ENCODE results near the gene ADAM8. TPM values are rescaled to one million over a fixed set of nuclear protein-coding genes. Genes with fewer than 3 reads are reported as not detected.

Gene ADAM8
- total RNA-seq, 2 experiments from 2014 or later: 106 to 115 TPM

GRCh38 chr10:133299224-133299623 lies 22.6 kb upstream of the ADAM8 start:
- no peak for DNase-seq
- H3K4me3 Mint-ChIP-seq: no peak overlapping the region
- H3K27ac Mint-ChIP-seq: no peak overlapping the region
- H3K9me3 Mint-ChIP-seq: no peaks in the 10 kb centered on the region
- ATAC-seq: no peak
- CTCF ChIA-PET: interaction anchor here (0.9 to 1.1 kb wide), 2 partner anchors 9 to 31 kb away, joined by 3 to 5 read pairs; no protein-coding TSS in a partner anchor
- POLR2A ChIA-PET: no interaction called here
- no peaks in the 10 kb centered on the region for H3K27me3 Mint-ChIP-seq
- peaks cover 10% of the 10 kb centered on the region for H3K4me1 Mint-ChIP-seq (ENCODE audit: low read depth)
- TF ChIP-seq CTCF (IDR thresholded peaks at IDR 0.05): no peak
- intact Hi-C loops (cut with micrococcal nuclease): no loop called here
- H3K36me3 Mint-ChIP-seq (ENCODE audit: low read depth): peaks cover 49% of the 10 kb centered on the region

DNA sequence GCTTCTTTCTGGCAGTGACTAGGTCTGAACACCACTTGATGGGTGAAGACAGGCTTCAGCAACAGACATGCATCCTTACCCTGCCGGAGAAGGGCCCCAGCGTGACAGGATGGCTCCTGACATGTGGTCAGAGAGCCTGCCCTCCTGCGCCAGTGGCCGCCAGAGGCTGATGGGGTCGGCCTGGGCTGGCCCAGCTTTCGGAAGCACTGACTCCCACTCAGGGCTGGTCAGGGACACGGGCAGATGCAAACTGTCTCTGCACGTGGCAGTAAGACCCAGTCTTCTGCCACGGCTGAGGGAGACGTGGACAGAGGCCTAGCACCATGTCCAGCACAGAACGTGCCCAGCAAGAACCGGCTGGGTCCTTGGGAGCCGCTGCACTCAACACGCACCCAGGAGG lies 21.8 kb upstream of the ADAM8 start:
- no peaks in the 10 kb centered on the region for H3K27me3 Mint-ChIP-seq
- DNase-seq (no peak), ATAC-seq (no peak)
- no peak for TF ChIP-seq CTCF (IDR thresholded peaks at IDR 0.05)
- ChIA-PET POLR2A (no interaction called here), CTCF (interaction anchor here (1.1 kb wide), 1 partner anchor 10 kb away, joined by 3 read pairs; no protein-coding TSS in a partner anchor)
- H3K36me3 Mint-ChIP-seq (ENCODE audit: low read depth): peaks cover 49% of the 10 kb centered on the region
- peaks cover 10% of the 10 kb centered on the region for H3K4me1 Mint-ChIP-seq (ENCODE audit: low read depth)
- no peak overlapping the region for H3K4me3 Mint-ChIP-seq
- intact Hi-C loops (cut with micrococcal nuclease): no loop called here
- H3K27ac Mint-ChIP-seq: no peak overlapping the region
- no peaks in the 10 kb centered on the region for H3K9me3 Mint-ChIP-seq

- Mint-ChIP-seq H3K4me3 (no peak overlapping the region), H3K9me3 (no peaks in the 10 kb centered on the region), H3K27ac (no peak overlapping the region), H3K36me3 (ENCODE audit: low read depth) (peaks cover 48% of the 10 kb centered on the region), H3K27me3 (no peaks in the 10 kb centered on the region), H3K4me1 (ENCODE audit: low read depth) (peaks cover 6% of the 10 kb centered on the region)
- no peak for DNase-seq
- ATAC-seq: no peak
- CTCF ChIA-PET: no interaction called here
- TF ChIP-seq CTCF (IDR thresholded peaks at IDR 0.05): no peak
- intact Hi-C loops (cut with micrococcal nuclease): no loop called here
- POLR2A ChIA-PET: no interaction called here
Observed at GRCh38 chr10:133297504-133297903, 20.8 kb upstream of the ADAM8 start.

DNA sequence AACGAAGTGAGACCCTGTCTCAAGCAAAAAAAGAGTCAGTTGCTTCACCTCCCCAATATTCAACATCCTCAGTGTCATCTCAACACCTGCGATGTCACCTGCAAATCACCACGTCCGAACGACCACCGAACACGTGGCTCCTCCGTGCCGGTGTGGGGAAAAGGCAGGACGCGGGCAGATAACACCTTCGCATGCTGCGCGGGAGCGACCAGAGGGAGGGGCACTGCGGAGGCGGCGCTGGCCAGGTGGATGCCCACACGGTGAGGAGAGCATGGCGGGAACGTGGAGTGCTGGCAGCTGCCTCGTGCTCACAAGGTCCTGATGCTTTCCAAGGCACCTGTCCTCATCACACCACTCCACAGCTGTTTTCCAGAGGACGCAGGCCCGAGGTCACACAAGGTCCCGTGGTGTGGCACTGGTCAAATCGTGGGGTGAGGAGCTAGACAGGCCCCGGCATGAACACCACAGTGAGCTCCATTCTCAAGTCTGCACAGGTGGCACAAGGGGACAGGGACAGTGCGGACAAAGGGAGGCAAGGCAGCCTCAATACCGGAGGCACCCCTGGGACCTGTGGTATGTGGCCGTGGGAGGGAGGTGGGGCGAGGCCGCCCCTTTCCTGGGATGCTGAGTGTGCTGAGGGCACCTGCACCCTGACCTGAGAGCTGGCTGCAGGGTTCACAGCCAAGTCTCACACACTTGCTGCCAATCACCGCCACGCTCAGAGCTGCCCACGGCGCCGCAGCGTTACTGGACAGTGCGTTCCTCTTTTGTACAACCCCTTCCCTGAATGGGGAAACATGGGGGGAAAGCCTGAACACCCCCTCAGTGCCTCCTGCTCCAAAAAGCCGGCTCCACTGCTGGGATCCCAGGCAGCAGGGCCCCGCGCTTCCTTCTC lies 19.0 kb upstream of the ADAM8 start:
- H3K4me1 Mint-ChIP-seq (ENCODE audit: low read depth): peaks cover 5% of the 10 kb centered on the region
- intact Hi-C loops (cut with micrococcal nuclease): no loop called here
- no peak for TF ChIP-seq CTCF (IDR thresholded peaks at IDR 0.05)
- no peaks in the 10 kb centered on the region for H3K9me3 Mint-ChIP-seq
- no peaks in the 10 kb centered on the region for H3K27me3 Mint-ChIP-seq
- H3K36me3 Mint-ChIP-seq (ENCODE audit: low read depth): peaks cover 44% of the 10 kb centered on the region
- DNase-seq (no peak), ATAC-seq (no peak)
- no peak overlapping the region for H3K27ac Mint-ChIP-seq
- H3K4me3 Mint-ChIP-seq: no peak overlapping the region
- ChIA-PET POLR2A (interaction anchor here (0.5 to 1.3 kb wide), 2 partner anchors 12 kb away, joined by 4 read pairs; no protein-coding TSS in a partner anchor), CTCF (interaction anchor here (0.7 kb wide), 1 partner anchor 12 kb away, joined by 5 read pairs; no protein-coding TSS in a partner anchor)

- Mint-ChIP-seq H3K36me3 (ENCODE audit: low read depth) (peaks cover 39% of the 10 kb centered on the region), H3K4me3 (no peak overlapping the region), H3K27ac (no peak overlapping the region), H3K27me3 (no peaks in the 10 kb centered on the region), H3K9me3 (no peaks in the 10 kb centered on the region), H3K4me1 (ENCODE audit: low read depth) (peaks cover 5% of the 10 kb centered on the region)
- ATAC-seq (no peak), DNase-seq (no peak)
- POLR2A ChIA-PET: interaction anchor here (1.3 kb wide), 1 partner anchor 13 kb away, joined by 4 read pairs; no protein-coding TSS in a partner anchor
- intact Hi-C loops (cut with micrococcal nuclease): no loop called here
- TF ChIP-seq CTCF (IDR thresholded peaks at IDR 0.05): no peak
- CTCF ChIA-PET: interaction anchor here (2.8 kb wide), 1 partner anchor 13 kb away, joined by 11 read pairs; no protein-coding TSS in a partner anchor
Observed at GRCh38 chr10:133294189-133294588, 17.5 kb upstream of the ADAM8 start.

All from activated CD8-positive, alpha-beta T cell treated with anti-CD3 and anti-CD28 coated beads for 36 hours (primary cell).